ENCODE results near the gene ARVCF. TPM values are rescaled to one million over a fixed set of nuclear protein-coding genes. Genes with fewer than 3 reads are reported as not detected.

The ARVCF gene
- polyA plus RNA-seq, 1 donor = 18.3 TPM

- DNase-seq = no peak
These were observed 15.2 kb upstream of the ARVCF start for GRCh38 chr22:20031732-20032406.

GRCh38 chr22:20029550-20030225 lies 13.1 kb upstream of the ARVCF start:
- no peak for DNase-seq

GRCh38 chr22:20028855-20029549 lies 12.4 kb upstream of the ARVCF start:
- no peak for DNase-seq

DNA sequence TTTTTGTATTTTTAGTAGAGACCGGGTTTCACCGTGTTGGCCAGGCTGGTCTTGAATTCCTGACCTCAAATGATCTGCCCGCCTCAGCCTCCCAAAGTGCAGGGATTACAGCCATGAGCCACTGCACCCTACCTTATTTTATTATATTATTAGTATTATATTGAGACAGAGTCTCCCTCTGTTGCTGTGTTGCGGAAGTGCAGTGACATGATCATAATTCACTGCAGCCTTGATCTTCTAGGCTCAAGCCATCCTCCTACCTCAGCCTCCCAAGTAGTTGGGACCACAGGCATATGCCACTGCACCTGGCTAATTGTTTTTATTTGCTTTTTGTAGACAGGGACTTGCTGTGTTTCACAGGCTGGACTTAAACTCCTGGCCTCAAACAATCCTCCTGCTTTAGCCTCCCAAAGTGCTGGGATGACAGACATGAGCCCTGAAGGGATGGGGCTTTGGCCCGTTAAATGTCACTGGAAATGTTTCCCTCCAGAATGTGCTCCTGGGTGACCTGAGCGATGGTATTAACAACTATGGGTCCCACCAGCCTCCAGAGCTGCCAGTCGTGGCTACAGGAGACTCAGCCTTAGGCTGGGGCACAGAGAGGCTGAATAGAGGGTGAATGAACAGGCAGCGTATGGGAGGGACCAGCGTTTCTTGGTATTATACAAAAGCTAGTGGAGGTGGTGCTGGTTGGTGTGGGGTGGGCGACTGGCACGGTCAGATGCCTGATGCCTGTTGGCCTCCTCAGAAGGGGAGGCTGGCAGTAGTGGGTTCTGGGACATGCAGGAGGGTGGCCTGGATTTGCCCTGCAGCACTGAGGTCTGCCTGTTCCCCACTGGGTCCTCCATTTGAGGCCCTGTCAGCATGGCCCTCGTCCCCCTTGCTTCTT lies 11.6 kb upstream of the ARVCF start:
- no peak for DNase-seq

DNA sequence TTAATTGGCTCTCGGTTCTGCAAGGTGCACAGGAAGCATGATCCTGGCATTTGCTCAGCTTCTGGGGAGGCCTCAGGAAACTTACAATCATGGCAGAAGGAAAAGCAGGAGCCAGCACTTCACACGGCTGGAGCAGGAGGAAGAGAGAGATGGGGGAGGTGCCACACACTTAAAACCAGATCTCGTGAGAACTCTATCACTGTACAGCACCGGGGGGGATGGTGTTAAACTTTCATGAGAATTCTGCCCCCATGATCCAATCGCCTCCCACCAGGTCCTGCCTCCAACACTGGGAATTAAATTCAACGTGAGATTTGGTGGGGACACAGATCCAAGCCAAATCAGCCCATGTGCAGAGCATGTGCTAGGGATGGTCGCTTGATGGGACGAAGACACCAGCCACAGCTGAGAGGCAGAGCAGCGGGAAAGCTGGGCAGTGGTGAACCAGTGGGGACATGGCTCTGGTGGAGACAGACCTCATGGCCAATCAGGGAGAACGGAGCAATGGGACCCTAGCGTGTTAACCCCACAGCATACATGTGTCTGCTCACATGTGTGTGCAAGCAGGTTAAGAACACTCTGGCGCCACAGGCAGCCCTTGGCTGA lies 10.5 kb upstream of the ARVCF start:
- DNase-seq = no peak

- no peak for DNase-seq
These were observed 9.7 kb upstream of the ARVCF start for GRCh38 chr22:20026204-20026908.

DNA sequence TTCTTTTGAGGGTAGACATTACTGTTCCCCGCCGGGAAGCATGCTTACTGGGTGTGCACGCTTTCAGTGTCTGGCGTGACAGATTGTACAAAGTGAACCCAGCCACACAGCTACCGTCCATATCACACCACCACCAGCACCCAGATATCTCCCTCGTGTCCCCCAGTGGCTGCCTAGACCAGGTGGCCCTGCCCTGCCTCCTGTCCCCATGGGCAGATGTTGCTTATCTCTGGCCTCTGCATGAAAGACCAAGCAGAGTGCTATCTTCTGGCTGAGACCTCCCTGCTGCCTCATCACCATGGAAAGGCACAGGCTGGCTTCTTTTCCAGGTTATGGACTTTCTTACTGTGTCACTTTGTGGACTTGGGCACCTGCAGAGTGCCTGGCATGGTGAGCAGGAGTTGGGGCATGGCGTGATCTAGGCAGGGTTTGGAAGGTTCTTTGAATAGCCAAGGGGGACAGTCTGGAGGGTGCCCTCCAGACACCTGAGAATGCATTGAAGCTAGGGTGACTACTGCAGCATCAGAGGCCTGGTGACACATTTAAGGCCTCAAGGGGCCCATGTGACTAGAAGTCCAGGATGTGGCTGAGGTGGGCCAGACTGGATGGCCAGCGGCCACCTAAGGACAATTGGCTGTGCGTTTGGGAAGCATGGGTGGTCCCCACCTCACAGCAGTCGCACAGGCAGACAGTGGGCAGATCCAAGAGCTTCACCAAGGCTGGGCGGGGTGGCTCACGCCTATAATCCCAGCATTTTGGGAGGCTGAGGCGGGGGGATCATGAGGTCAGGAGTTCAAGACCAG lies 9.0 kb upstream of the ARVCF start:
- DNase-seq = no peak

DNA sequence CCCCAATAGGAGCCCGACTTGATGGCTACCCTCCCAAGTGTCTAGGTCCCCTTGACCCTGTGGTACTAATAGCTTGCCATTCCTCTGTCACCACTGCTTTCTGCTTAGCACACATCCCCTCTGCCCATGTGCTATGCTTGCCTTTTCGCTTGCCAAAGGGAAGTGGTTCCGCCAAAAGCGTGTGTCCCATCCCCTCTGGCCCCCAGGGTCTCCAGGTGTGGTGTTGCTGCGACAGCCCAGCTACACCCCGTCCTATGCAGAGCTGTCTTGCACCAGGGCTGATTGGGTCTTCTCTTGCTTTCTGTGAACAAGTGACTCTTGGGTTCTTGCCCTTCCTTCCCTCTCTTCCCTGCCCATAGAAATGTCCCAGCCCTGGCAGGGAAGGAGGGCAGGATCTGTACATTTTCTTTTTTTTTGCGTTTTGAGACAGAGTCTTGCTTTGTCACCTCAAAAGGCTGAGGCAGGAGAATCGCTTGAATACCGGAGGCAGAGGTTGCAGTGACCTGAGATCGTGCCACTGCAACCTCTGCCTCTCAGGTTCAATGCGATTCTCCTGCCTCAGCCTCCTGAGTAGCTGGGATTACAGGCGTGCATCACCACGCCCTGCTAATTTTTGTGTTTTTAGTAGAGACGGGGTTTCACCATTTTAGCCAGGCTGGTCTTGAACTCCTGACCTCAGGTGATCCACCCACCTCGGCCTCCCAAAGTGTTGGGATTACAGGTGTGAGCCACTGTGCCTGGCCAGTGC lies 8.2 kb upstream of the ARVCF start:
- DNase-seq = no peak

DNA sequence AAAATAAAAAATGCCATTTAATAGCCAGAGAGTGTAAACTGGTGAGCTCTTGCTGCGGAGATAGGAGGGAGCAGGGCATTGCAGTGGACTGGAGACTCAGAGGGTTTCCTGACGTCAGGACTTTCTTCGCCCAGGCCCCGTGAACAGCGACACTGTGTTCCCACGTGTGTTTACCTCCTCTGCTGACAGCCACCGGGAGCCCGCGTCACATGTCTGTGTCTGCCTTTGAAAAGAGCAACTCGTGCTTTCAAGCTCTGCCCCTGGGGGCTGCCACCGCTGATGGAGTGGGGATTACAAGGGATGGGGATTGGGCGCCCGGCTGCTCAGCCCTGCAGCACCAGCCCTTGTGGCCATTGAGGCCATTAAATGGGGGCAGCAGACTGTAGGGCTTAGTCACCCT lies 7.6 kb upstream of the ARVCF start:
- no peak for DNase-seq

DNA sequence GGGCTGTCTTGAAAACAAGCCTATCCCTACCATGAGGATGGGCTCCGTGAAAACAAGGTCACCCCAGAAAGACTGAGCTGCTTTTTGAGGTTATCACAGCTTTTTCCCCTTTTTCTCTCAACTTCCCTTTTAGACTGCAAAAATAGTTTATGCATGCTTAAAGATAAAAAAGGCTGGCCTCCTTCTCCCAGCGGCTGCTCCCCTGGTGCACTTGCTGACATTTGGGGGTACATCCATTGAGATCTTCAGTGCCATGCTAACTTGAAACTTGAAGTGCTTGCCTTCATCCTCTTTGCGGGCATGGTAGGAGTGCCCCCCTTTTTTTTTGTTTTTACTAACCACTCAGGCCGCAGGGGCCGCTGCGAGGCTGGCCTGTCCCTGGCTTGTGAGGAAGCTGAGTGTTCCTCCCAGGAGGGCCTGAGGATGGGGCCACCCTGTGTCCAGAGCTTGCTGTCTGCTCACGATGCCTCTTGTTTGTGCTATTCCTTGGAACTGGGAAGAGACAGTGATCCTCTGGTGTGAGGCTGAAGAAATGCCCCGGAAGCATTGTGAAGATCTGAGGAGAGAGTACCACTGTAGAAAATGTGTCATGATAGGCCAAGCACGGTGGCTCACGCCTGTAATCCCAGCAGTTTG lies 6.5 kb upstream of the ARVCF start:
- no peak for DNase-seq

GRCh38 chr22:20022231-20022977 lies 5.8 kb upstream of the ARVCF start:
- DNase-seq = no peak

GRCh38 chr22:20021196-20022181 lies 4.9 kb upstream of the ARVCF start:
- DNase-seq = no peak

DNA sequence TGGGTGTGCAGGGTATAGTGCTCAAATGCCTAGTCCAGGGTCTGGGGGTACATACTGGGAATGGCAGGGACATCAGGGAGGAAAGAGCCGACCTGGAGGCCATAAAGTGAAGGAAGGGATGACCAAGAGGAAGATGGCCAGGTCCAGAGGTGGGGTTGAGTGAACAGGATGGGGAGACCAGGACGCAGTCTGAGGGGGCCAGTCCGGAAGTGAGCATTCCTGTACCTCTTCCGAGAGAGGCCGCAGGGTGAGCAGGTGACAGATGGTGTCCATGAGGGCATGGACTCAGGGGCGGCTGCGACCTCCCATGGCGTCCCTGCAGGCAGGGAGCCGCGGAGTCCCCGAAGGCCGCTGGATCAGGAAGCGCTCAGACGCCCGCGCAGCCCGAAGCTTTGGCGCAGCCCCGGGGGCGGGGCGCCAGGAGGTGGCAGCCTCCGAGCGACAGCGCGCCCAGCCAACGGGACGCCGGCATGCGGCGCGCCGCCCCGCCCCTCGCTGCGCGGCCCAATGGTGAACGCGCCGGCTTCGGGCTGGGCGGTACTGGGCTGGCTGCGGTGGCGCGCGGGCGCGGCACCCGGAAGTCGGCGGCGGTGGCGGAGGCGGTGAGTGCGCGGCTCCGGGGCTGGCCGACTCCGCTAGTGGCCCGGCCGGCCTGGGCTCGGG lies 4.0 kb upstream of the ARVCF start, which contains the start of gene TANGO2:
TANGO2 (plus strand) TSS at position 578 of the 663 bp plus-strand sequence. CDS start 15,689 bp downstream, outside the sequence.
- DNase-seq = peak; percentile 88

GRCh38 chr22:20019661-20020532 lies 3.3 kb upstream of the ARVCF start:
- DNase-seq = no peak

GRCh38 chr22:20018001-20018400 lies 1.4 kb upstream of the ARVCF start:
- no peak for DNase-seq

Measured in left kidney (tissue), 2 donors.